H1 (cell line): Measurements from ENCODE around the gene PGF. TPM values are rescaled to one million over a fixed set of nuclear protein-coding genes. Genes with fewer than 3 reads are reported as not detected.

Source experiments
- CTCF ChIA-PET: fragments of 300-600 bp; sonication (Branson Sonifier 250); formaldehyde crosslinking; loops from one replicate; lab custom pipeline; 2021; ENCODE audit not compliant: partially characterized antibody; lab: Charles Lee
- POLR2A ChIA-PET: fragments of 300-600 bp; sonication (Branson Sonifier 250); formaldehyde crosslinking; loops from one replicate; lab custom pipeline; 2021; ENCODE audit warnings: inconsistent platforms; ENCODE audit not compliant: partially characterized antibody; lab: Charles Lee
- DNase-seq, 2 experiments: peaks; one replicate each; pipeline versions ENCODE4 v3.0.0 to v3.0.0-alpha.2; 2010 to 2022; ENCODE audit warnings: low spot score in 2 of 2, low read depth in 1 of 2, mixed read lengths in 1 of 2
- FAIRE-seq: peaks from 2 replicates; lab custom pipeline; 2011; peaks lifted over from hg19 to GRCh38; lab: Jason Lieb, UNC
- H2AFZ ChIP-seq: 2 replicates; pipeline ENCODE4 v1.8.1; 2012; ENCODE audit warnings: low read length, inconsistent platforms
- H2AK5ac ChIP-seq: 2 replicates; pipeline ENCODE4 v1.6.1; 2013; ENCODE audit warnings: low read depth, low read length
- H2BK120ac ChIP-seq: replicated peaks from 2 replicates; pipeline ENCODE3; 2013; ENCODE audit warnings: low read depth, low read length, inconsistent platforms
- H2BK12ac ChIP-seq: 2 replicates; pipeline ENCODE4 v1.6.1; 2013; ENCODE audit warnings: low read depth, low read length
- H2BK15ac ChIP-seq: 2 replicates; pipeline ENCODE4 v1.6.1; 2013; ENCODE audit warnings: low read length
- H2BK20ac ChIP-seq: 2 replicates; pipeline ENCODE4 v1.6.1; 2013; ENCODE audit warnings: low read length
- H2BK5ac ChIP-seq: 2 replicates; pipeline ENCODE4 v1.6.1; 2013; ENCODE audit warnings: low read depth, low read length
- H3K14ac ChIP-seq: 2 replicates; pipeline ENCODE4 v1.6.1; 2013; ENCODE audit warnings: inconsistent platforms; ENCODE audit not compliant: insufficient read length
- H3K18ac ChIP-seq: 2 replicates; pipeline ENCODE4 v1.6.1; 2013; ENCODE audit warnings: low read length; ENCODE audit errors: extremely low read depth
- H3K23ac ChIP-seq: 2 replicates; pipeline ENCODE4 v1.6.1; 2013; ENCODE audit warnings: inconsistent platforms; ENCODE audit not compliant: insufficient read length
- H3K23me2 ChIP-seq: 2 replicates; pipeline ENCODE4 v1.6.1; 2013; ENCODE audit warnings: low read depth, low read length
- H3K27ac ChIP-seq: 2 replicates; pipeline ENCODE4 v1.6.1; 2011; ENCODE audit warnings: low read depth, low read length, inconsistent platforms
- H3K27me3 ChIP-seq, 4 experiments: replicated peaks in 1 of 4; 1 replicate in 1 of 4; 2 replicates in 3 of 4; pipeline versions ENCODE4 v1.6.1 to v1.8.1; 2011 to 2013; ENCODE audit warnings: low read length in 3 of 4, mild to moderate bottlenecking in 3 of 4, inconsistent platforms in 2 of 4, mixed read lengths in 2 of 4, moderate library complexity in 1 of 4; ENCODE audit not compliant: control insufficient read depth in 3 of 4, insufficient read depth in 3 of 4; ENCODE audit errors: extremely low read depth in 1 of 4
- H3K36me3 ChIP-seq, 4 experiments: 2 replicates each; pipeline versions ENCODE4 v1.6.1 to v1.8.1; 2011 to 2013; ENCODE audit warnings: mild to moderate bottlenecking in 4 of 4, low read length in 3 of 4, moderate library complexity in 2 of 4, control low read depth in 1 of 4, inconsistent platforms in 1 of 4; ENCODE audit not compliant: insufficient read depth in 4 of 4, control insufficient read depth in 2 of 4
- H3K4ac ChIP-seq: replicated peaks from 2 replicates; pipeline ENCODE3; 2013; ENCODE audit warnings: low read length, low read depth, mixed read lengths, inconsistent platforms; ENCODE audit not compliant: insufficient read length
- H3K4me1 ChIP-seq, 4 experiments: replicated peaks in 1 of 4; 1 replicate in 1 of 4; 2 replicates in 3 of 4; pipeline versions ENCODE4 v1.6.1 to v1.8.1; 2011 to 2013; ENCODE audit warnings: low read length in 3 of 4, inconsistent platforms in 2 of 4, mixed read lengths in 1 of 4; ENCODE audit not compliant: insufficient read depth in 4 of 4, control insufficient read depth in 3 of 4
- H3K4me2 ChIP-seq, 2 experiments: 2 replicates each; pipeline versions ENCODE4 v1.6.1 to v1.8.1; 2011 to 2013; ENCODE audit warnings: low read depth in 2 of 2, low read length in 2 of 2, control low read depth in 1 of 2, inconsistent platforms in 1 of 2, mild to moderate bottlenecking in 1 of 2; ENCODE audit not compliant: insufficient read depth in 1 of 2
- H3K4me3 ChIP-seq, 4 experiments: fragments of 200-600, 300-600 bp in 1 of 4; sonication (generic), shearing (Covaris generic), sonication (Bioruptor Twin) in 1 of 4; 2 replicates each; pipeline versions ENCODE4 v1.5.1 to v1.8.1; 2011 to 2016; ENCODE audit warnings: low read length in 4 of 4, low read depth in 3 of 4, control low read depth in 2 of 4, inconsistent platforms in 2 of 4, mild to moderate bottlenecking in 2 of 4, mixed read lengths in 1 of 4, moderate library complexity in 1 of 4; ENCODE audit not compliant: insufficient read depth in 2 of 4; ENCODE audit errors: extremely low read depth in 1 of 4
- H3K56ac ChIP-seq: replicated peaks from 2 replicates; pipeline ENCODE3; 2013; ENCODE audit warnings: low read depth, mild to moderate bottlenecking, mixed read lengths, low read length, inconsistent platforms; ENCODE audit not compliant: insufficient read length
- H3K79me1 ChIP-seq: 2 replicates; pipeline ENCODE4 v1.6.1; 2013; ENCODE audit warnings: low read depth, low read length, control low read depth
- H3K79me2 ChIP-seq, 2 experiments: 2 replicates each; pipeline versions ENCODE4 v1.6.1 to v1.8.1; 2012 to 2013; ENCODE audit warnings: low read length in 2 of 2, mild to moderate bottlenecking in 2 of 2, inconsistent platforms in 1 of 2; ENCODE audit not compliant: insufficient read depth in 2 of 2, control insufficient read depth in 1 of 2
- H3K9ac ChIP-seq, 4 experiments: replicated peaks in 1 of 4; 1 replicate in 1 of 4; 2 replicates in 3 of 4; pipeline versions ENCODE4 v1.6.1 to v1.8.1; 2011 to 2013; ENCODE audit warnings: low read depth in 3 of 4, low read length in 3 of 4, control low read depth in 2 of 4, mild to moderate bottlenecking in 2 of 4, moderate library complexity in 2 of 4, inconsistent platforms in 1 of 4; ENCODE audit errors: extremely low read depth in 1 of 4
- H3K9me3 ChIP-seq, 2 experiments: 2 replicates each; pipeline versions ENCODE4 v1.6.1 to v1.8.1; 2012 to 2013; ENCODE audit warnings: mild to moderate bottlenecking in 2 of 2, moderate library complexity in 2 of 2, control low read depth in 1 of 2, inconsistent platforms in 1 of 2, low read depth in 1 of 2, low read length in 1 of 2, mixed read lengths in 1 of 2; ENCODE audit not compliant: insufficient read depth in 2 of 2
- H4K20me1 ChIP-seq, 2 experiments: replicated peaks in 1 of 2; 2 replicates each; pipeline versions ENCODE3 to v1.8.1; 2011 to 2013; ENCODE audit warnings: inconsistent platforms in 2 of 2, low read length in 2 of 2, mild to moderate bottlenecking in 1 of 2; ENCODE audit not compliant: insufficient read depth in 2 of 2, control insufficient read depth in 1 of 2
- H4K5ac ChIP-seq: 2 replicates; pipeline ENCODE4 v1.6.1; 2013; ENCODE audit warnings: low read length, low read depth, mixed read lengths, inconsistent platforms; ENCODE audit not compliant: insufficient read length
- H4K8ac ChIP-seq: 2 replicates; pipeline ENCODE4 v1.8.0; 2013; ENCODE audit warnings: mild to moderate bottlenecking, moderate library complexity, low read length, inconsistent platforms; ENCODE audit not compliant: insufficient read depth; ENCODE audit errors: extremely low read depth
- H4K91ac ChIP-seq: replicated peaks from 2 replicates; pipeline ENCODE3; 2013; ENCODE audit warnings: low read length, mixed read lengths, inconsistent platforms; ENCODE audit not compliant: insufficient read length
- ATF3 ChIP-seq: IDR thresholded peaks from 2 replicates; pipeline ENCODE4 v1.6.1; 2011; ENCODE audit warnings: low read depth, mild to moderate bottlenecking, low read length; ENCODE audit not compliant: insufficient read depth
- HDAC6 ChIP-seq: IDR thresholded peaks from one replicate; pipeline ENCODE4 v1.7.1; 2012; ENCODE audit warnings: low read depth, mild to moderate bottlenecking, inconsistent platforms, low read length, moderate library complexity
- SIN3A ChIP-seq, 2 experiments: IDR thresholded peaks in 1 of 2; conservative IDR thresholded peaks in 1 of 2; 2 replicates each; pipeline ENCODE4 v1.6.1; 2011 to 2012; ENCODE audit warnings: low read length in 2 of 2, improper control_type of control experiment in 1 of 2, low read depth in 1 of 2, mild to moderate bottlenecking in 1 of 2
- TAF1 ChIP-seq: IDR thresholded peaks from 2 replicates; pipeline ENCODE4 v1.6.1; 2011; ENCODE audit warnings: mild to moderate bottlenecking, low read depth, low read length
- WGBS, 2 experiments: shearing (Covaris generic) in 1 of 2; methylation state at CpG; one replicate each; pipeline versions ENCODE4 v1.1.6 to v1.1.7; 2013 to 2015; ENCODE audit warnings: low lambda C conversion rate in 2 of 2, mixed read lengths in 2 of 2, inconsistent platforms in 1 of 2, low coverage in 1 of 2, missing lambda C conversion rate in 1 of 2; ENCODE audit not compliant: insufficient replicate concordance in 2 of 2, insufficient coverage in 1 of 2, insufficient read length in 1 of 2; ENCODE audit errors: extremely low coverage in 1 of 2, missing lambda C conversion rate in 1 of 2; 5-methylcytosine and 5-hydroxymethylcytosine counted together
- polyA plus RNA-seq, 7 experiments: library from polyadenylated mRNA; depleted of rRNA in 3 of 7; stranded (reverse) in 5 of 7; unstranded in 2 of 7; fragments of >200 nt in 5 of 7; fragments of 200-250 nt in 2 of 7; gene quantifications; 1 replicate in 5 of 7; 2 replicates in 1 of 7; 4 replicates in 1 of 7; pipeline versions ENCODE4 v1.2.1 to v1.2.3, GENCODE V29; 2011 to 2013; ENCODE audit warnings: missing spikeins in 2 of 7, mixed read lengths in 2 of 7
- total RNA-seq: library from RNA; stranded (reverse); fragmentation: NEBNext Ultra II Directional; extraction: Animal tissue kit (Norgen Biotek cat#: 25700); gene quantifications from 2 replicates; pipeline ENCODE4 v1.2.1, GENCODE V29; 2021

The PGF gene
- total and polyA plus RNA-seq, 2 of the 8 experiments (the other 6 are each of a cell fraction or from before 2014, with no cell fraction given) = 2.1 to 4.1 TPM

- Histone ChIP-seq H3K27me3 (no peaks in the 10 kb centered on the region), H3K4me3 (no peak overlapping the region), H2BK20ac (no peak overlapping the region), H3K56ac (no peak overlapping the region), H2BK12ac (no peak overlapping the region), H3K79me2 (no peaks in the 10 kb centered on the region), H3K27ac (no peak overlapping the region), H3K4me2 (no peak overlapping the region), H4K8ac (no peak overlapping the region), H3K4me1 (peaks cover 0 to 6% (median 0%) of the 10 kb centered on the region in 4 experiments; a peak in 3 of 7 replicates), H3K18ac (no peak overlapping the region), H3K9me3 (no peaks in the 10 kb centered on the region), H2BK5ac (no peak overlapping the region), H3K23ac (no peak overlapping the region), H3K36me3 (no peaks in the 10 kb centered on the region), H3K79me1 (no peaks in the 10 kb centered on the region), H3K14ac (no peak overlapping the region), H3K23me2 (no peaks in the 10 kb centered on the region), H3K9ac (no peak overlapping the region), H2AFZ (no peak overlapping the region), H2BK120ac (no peak overlapping the region), H4K91ac (no peak overlapping the region), H4K5ac (no peak overlapping the region), H2AK5ac (no peak overlapping the region), H3K4ac (no peak overlapping the region), H2BK15ac (no peak overlapping the region), H4K20me1 (no peaks in the 10 kb centered on the region)
- no peak for FAIRE-seq
- no peak for DNase-seq
- WGBS, 2 experiments = 87% methylated on average over 8 of the region's 8 CpGs; no CpG with 5 or more reads in 1 of the 2 experiments
- ChIA-PET POLR2A (interaction anchor here (1.0 to 3.6 kb wide), 4 partner anchors 8 to 40 kb away, joined by 3 to 16 read pairs (median 4); partner anchors contain the start of genes PGF and RPS6KL1), CTCF (interaction anchor here (0.9 to 11.8 kb wide), 6 partner anchors 18 to 126 kb away, joined by 3 to 146 read pairs (median 10); no protein-coding TSS in a partner anchor)
- TF ChIP-seq TAF1 (no peak), SIN3A (conservative IDR thresholded peaks at IDR 0.05 in 1 of 2, IDR thresholded peaks at IDR 0.05 in 1 of 2; ENCODE audit: low read depth in 1 of 2, low read length in 2 of 2) (no peak), ATF3 (no peak), HDAC6 (no peak)
Measured at GRCh38 chr14:74962493-74962892, 7.1 kb upstream of the PGF start.
